Vagina (tissue), 2 donors: ENCODE measurements around the gene ARID5B. TPM values are rescaled to one million over a fixed set of nuclear protein-coding genes. Genes with fewer than 3 reads are reported as not detected.

Experiments used
- DNase-seq, 2 donors: peaks; one replicate each; pipeline ENCODE4 v3.0.0-alpha.2; 2017; ENCODE audit errors: extremely low spot score in 2 of 2
- H3K27ac ChIP-seq: fragments of 200-600 bp; sonication (generic); one replicate; pipeline ENCODE4 v1.5.1; 2019
- H3K27me3 ChIP-seq: fragments of 200-600 bp; sonication (generic); one replicate; pipeline ENCODE4 v1.5.1; 2019
- H3K36me3 ChIP-seq, 2 donors: fragments of 200-600 bp; sonication (generic); one replicate each; pipeline ENCODE4 v1.5.1; 2017 to 2019
- H3K4me1 ChIP-seq: fragments of 200-600 bp; sonication (generic); one replicate; pipeline ENCODE4 v1.5.1; 2019
- H3K4me3 ChIP-seq, 2 donors: fragments of 200-600 bp; sonication (generic); 1 replicate in 1 of 2; 2 replicates in 1 of 2; pipeline ENCODE4 v1.5.1; 2016 to 2019
- H3K9me3 ChIP-seq: fragments of 200-600 bp; sonication (generic); one replicate; pipeline ENCODE4 v1.5.1; 2019
- CTCF ChIP-seq, 3 experiments: fragments of 450-650 bp in 2 of 3; fragments of 200-600 bp in 1 of 3; sonication (generic) in 1 of 3; IDR thresholded peaks; one replicate each; pipeline ENCODE4 v1.5.1; 2017 to 2019; ENCODE audit warnings: antibody characterized with exemption in 3 of 3, mild to moderate bottlenecking in 2 of 3, moderate library complexity in 2 of 3
- POLR2A ChIP-seq, 2 donors: fragments of 450-650 bp; IDR thresholded peaks; one replicate each; pipeline ENCODE4 v1.6.1; 2017; ENCODE audit warnings: antibody characterized with exemption in 2 of 2, mild to moderate bottlenecking in 2 of 2, moderate library complexity in 2 of 2
- POLR2AphosphoS5 ChIP-seq, 2 donors: sonication (generic); formaldehyde crosslinking; IDR thresholded peaks; one replicate each; pipeline ENCODE4 v1.9.0; 2017; ENCODE audit warnings: antibody characterized with exemption in 2 of 2, mild to moderate bottlenecking in 2 of 2, low read depth in 1 of 2; ENCODE audit not compliant: insufficient read depth in 1 of 2
- intact Hi-C: fragments of 100-400 bp; cut with DNase I; formaldehyde crosslinking; loops from one replicate; pipeline ENCODE4 v1.15.1; 2023
- total RNA-seq: library from RNA; depleted of rRNA; stranded (reverse); fragments of >200 nt; gene quantifications from one replicate; pipeline ENCODE4 v1.2.3, GENCODE V29; 2016

ARID5B gene
- total RNA-seq, 1 donor from 2014 or later, result 75.9 TPM

- TF ChIP-seq POLR2A (IDR thresholded peaks at IDR 0.05) (no peak), POLR2AphosphoS5 (IDR thresholded peaks at IDR 0.05; ENCODE audit: insufficient read depth in 1 of 2, low read depth in 1 of 2) (no peak), CTCF (IDR thresholded peaks at IDR 0.05) (no peak)
- Histone ChIP-seq H3K27ac (peak overlapping the region; percentile 97), H3K36me3 (peaks cover 0 to 21% of the 10 kb centered on the region in 2 donors), H3K27me3 (no peaks in the 10 kb centered on the region), H3K9me3 (no peaks in the 10 kb centered on the region), H3K4me1 (peaks cover 78% of the 10 kb centered on the region), H3K4me3 (peak overlapping the region; percentile 61 to 63)
- intact Hi-C loops, result no loop called here
- DNase-seq, result no peak
These were observed 147.0 kb downstream of the ARID5B start for GRCh38 chr10:62048470-62048869.

DNA sequence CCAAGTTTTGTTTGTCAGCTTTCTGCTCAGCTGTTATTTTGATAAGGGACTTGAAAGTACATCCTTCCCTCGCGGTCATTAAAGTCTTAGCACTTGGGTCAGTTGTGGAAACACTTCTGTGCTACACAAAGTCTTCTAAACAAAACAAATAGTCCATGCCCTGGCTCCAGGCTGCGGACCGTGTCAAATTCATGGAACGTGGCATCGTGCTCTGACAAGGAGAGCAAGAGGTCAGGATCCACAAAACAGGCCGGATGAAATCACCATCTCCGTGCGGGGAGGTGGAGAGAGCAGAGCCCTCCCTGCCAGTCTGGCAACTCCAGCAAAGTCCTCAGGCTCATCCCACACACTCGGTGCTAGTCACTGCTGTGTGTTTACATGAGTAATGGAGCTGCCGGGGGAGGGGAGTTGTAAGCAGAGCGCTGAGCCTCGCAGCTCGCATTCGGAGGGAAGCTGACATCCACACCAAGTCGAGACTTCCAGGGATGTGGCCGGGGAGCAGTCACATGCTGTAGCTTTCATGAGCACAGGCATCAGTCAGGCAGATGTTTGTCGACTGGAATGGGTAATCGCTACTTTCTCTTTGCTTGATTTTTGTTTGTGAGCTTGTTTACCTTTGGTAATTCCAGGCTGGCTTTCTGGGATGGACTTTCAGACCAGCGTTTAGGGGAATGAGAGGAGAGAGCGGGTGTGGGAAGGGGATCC lies 147.6 kb downstream of the ARID5B start:
- Histone ChIP-seq H3K4me3 (peak overlapping the region; percentile 61 to 63), H3K36me3 (peaks cover 0 to 24% of the 10 kb centered on the region in 2 donors)

GRCh38 chr10:62049624-62050345 lies 148.3 kb downstream of the ARID5B start:
- H3K9me3 ChIP-seq, result no peaks in the 10 kb centered on the region
- H3K27me3 ChIP-seq, result no peaks in the 10 kb centered on the region
- H3K36me3 ChIP-seq, result peaks cover 0 to 24% of the 10 kb centered on the region in 2 donors
- no peak for TF ChIP-seq POLR2A (IDR thresholded peaks at IDR 0.05)
- no peak for DNase-seq
- peaks cover 78% of the 10 kb centered on the region for H3K4me1 ChIP-seq
- peak overlapping the region; percentile 97 for H3K27ac ChIP-seq
- intact Hi-C loops, result no loop called here
- H3K4me3 ChIP-seq, result peak overlapping the region; percentile 61 to 63

More for the DNA sequence above, 147.6 kb downstream of the ARID5B start:
- intact Hi-C loops, result no loop called here
- H3K9me3 ChIP-seq, result no peaks in the 10 kb centered on the region
- peaks cover 78% of the 10 kb centered on the region for H3K4me1 ChIP-seq
- H3K27ac ChIP-seq, result peak overlapping the region; percentile 97
- peak in 1 of 2 donors; percentile 91 for TF ChIP-seq POLR2A (IDR thresholded peaks at IDR 0.05)
- peak; percentile 86 to 97 for TF ChIP-seq POLR2AphosphoS5 (IDR thresholded peaks at IDR 0.05; ENCODE audit: insufficient read depth in 1 of 2, low read depth in 1 of 2)
- TF ChIP-seq CTCF (IDR thresholded peaks at IDR 0.05), result no peak
- peak in 1 of 2 donors; percentile 98 for DNase-seq
- H3K27me3 ChIP-seq, result no peaks in the 10 kb centered on the region

DNA sequence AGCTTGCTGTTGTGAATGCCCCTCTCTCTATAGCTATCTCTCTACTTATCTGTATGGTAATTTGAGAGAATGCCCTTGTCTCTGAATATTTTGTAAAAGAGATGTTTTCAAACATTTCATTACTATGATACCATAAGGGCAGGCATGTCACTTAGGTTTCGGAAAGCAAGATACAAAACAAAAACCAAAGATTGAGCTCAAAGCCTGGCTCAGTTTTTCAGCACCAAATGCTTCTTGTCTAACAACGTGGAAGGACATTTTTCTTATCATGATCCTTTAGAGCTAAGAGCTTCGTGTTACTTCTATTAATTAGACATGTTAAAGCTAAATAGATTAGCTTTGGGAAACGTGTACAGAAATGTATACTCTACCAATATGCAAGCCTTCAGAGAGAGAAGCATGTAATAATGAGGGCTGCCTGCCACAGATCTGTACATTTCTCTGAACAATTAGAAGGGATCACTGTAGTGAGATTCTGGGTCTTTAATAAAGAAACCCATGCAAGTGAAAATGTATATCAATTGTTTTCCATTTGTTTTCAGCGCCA lies 148.9 kb downstream of the ARID5B start:
- no peak for TF ChIP-seq CTCF (IDR thresholded peaks at IDR 0.05)
- no peak for TF ChIP-seq POLR2AphosphoS5 (IDR thresholded peaks at IDR 0.05; ENCODE audit: insufficient read depth in 1 of 2, low read depth in 1 of 2)
- no peak for TF ChIP-seq POLR2A (IDR thresholded peaks at IDR 0.05)

DNA sequence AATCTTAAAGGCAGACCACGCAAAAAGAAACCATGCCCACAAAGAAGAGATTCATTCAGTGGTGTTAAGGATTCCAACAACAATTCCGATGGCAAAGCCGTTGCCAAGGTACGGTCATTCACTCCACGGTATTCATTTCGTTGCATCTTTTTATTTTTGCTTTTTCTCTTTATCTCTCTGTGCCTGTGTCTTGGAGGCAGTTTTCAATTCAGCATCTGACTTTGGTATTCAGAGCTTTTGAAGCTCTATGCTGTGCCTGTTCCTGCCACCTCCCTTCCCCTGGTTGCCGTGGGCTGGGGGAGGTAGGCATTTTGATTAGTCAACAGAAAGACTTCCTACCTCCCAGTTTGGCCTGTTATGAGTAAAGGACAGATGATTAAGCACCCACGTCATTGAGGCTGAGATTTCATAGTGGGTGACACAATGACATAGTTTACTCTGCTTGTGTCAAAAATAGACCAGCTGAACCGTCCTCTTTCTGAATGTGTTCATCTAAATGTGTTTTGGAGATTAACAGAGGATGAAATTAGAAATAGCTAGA lies 149.5 kb downstream of the ARID5B start:
- no peak for DNase-seq
- Histone ChIP-seq H3K27ac (peak overlapping the region; percentile 97), H3K9me3 (no peaks in the 10 kb centered on the region), H3K4me3 (peak overlapping the region; percentile 61 to 63), H3K27me3 (no peaks in the 10 kb centered on the region), H3K4me1 (peaks cover 78% of the 10 kb centered on the region), H3K36me3 (peaks cover 0 to 24% of the 10 kb centered on the region in 2 donors)
- intact Hi-C loops, result no loop called here
- TF ChIP-seq CTCF (IDR thresholded peaks at IDR 0.05) (no peak), POLR2A (IDR thresholded peaks at IDR 0.05) (peak in 1 of 2 donors; percentile 62), POLR2AphosphoS5 (IDR thresholded peaks at IDR 0.05; ENCODE audit: insufficient read depth in 1 of 2, low read depth in 1 of 2) (peak; percentile 52 to 83)

More for the DNA sequence above, 148.9 kb downstream of the ARID5B start:
- H3K4me3 ChIP-seq, result peak overlapping the region; percentile 61 to 63
- H3K9me3 ChIP-seq, result no peaks in the 10 kb centered on the region
- peaks cover 0 to 24% of the 10 kb centered on the region in 2 donors for H3K36me3 ChIP-seq
- peaks cover 77% of the 10 kb centered on the region for H3K4me1 ChIP-seq
- DNase-seq, result no peak
- no peaks in the 10 kb centered on the region for H3K27me3 ChIP-seq
- peak overlapping the region; percentile 97 for H3K27ac ChIP-seq
- intact Hi-C loops, result no loop called here
